GM21390 (cell line): ENCODE data around the gene HSD17B14.
"Not testable (repeated sequence)": the region's sequence is repeated elsewhere in the genome, so short reads cannot be mapped to it uniquely, and the experiment has no call there.

Source experiments
- ATAC-seq: cut with Tn5 transposase; IDR thresholded peaks from one replicate; pipeline ENCODE4 v1.9.1; 2021; ENCODE audit not compliant: unreplicated experiment

The HSD17B14 gene

GRCh38 chr19:48768171-48768753 lies 68.0 kb downstream of the HSD17B14 start:
- not testable (repeated sequence) for ATAC-seq

GRCh38 chr19:48765816-48766215 lies 70.5 kb downstream of the HSD17B14 start:
- ATAC-seq, result not testable (repeated sequence)
